ENCODE measurements around the gene ZNF777. TPM values are rescaled to one million over a fixed set of nuclear protein-coding genes. Genes with fewer than 3 reads are reported as not detected.

The ZNF777 gene
- total RNA-seq, 1 donor from 2014 or later: 8.6 TPM

DNA sequence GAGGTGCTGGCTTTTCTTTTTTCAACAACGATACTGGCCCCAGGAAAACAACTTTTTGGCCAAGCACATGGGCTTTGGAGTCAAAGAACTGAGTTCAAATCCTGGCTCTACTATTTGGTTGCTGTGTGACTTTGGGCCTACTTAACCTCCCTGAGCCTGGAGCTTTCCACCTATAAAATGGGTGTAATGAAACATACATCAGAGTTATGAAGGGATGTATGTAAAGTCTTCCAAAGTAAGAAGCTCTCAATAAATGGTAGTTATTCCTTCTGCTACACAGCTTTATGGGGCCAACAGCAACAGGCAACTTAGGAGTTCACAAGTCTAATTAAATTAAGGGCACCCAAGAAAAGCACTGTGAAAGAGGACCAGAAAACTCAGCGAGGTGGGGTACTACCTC lies 33.0 kb downstream of the ZNF777 start:
- H3K4me3 ChIP-seq: no peak overlapping the region
- no peaks in the 10 kb centered on the region for H3K9me3 ChIP-seq
- TF ChIP-seq, protein P1, sequence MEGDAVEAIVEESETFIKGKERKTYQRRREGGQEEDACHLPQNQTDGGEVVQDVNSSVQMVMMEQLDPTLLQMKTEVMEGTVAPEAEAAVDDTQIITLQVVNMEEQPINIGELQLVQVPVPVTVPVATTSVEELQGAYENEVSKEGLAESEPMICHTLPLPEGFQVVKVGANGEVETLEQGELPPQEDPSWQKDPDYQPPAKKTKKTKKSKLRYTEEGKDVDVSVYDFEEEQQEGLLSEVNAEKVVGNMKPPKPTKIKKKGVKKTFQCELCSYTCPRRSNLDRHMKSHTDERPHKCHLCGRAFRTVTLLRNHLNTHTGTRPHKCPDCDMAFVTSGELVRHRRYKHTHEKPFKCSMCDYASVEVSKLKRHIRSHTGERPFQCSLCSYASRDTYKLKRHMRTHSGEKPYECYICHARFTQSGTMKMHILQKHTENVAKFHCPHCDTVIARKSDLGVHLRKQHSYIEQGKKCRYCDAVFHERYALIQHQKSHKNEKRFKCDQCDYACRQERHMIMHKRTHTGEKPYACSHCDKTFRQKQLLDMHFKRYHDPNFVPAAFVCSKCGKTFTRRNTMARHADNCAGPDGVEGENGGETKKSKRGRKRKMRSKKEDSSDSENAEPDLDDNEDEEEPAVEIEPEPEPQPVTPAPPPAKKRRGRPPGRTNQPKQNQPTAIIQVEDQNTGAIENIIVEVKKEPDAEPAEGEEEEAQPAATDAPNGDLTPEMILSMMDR (IDR thresholded peaks at IDR 0.05): no peak
- peaks cover 7% of the 10 kb centered on the region for H3K4me1 ChIP-seq
- no peak overlapping the region for H3K27ac ChIP-seq
- DNase-seq (no peak), ATAC-seq (no peak)
- intact Hi-C loops (cut with DNase I): no loop called here
- H3K36me3 ChIP-seq: peaks cover 24% of the 10 kb centered on the region
- H3K27me3 ChIP-seq (ENCODE audit: low read depth): no peaks in the 10 kb centered on the region

DNA sequence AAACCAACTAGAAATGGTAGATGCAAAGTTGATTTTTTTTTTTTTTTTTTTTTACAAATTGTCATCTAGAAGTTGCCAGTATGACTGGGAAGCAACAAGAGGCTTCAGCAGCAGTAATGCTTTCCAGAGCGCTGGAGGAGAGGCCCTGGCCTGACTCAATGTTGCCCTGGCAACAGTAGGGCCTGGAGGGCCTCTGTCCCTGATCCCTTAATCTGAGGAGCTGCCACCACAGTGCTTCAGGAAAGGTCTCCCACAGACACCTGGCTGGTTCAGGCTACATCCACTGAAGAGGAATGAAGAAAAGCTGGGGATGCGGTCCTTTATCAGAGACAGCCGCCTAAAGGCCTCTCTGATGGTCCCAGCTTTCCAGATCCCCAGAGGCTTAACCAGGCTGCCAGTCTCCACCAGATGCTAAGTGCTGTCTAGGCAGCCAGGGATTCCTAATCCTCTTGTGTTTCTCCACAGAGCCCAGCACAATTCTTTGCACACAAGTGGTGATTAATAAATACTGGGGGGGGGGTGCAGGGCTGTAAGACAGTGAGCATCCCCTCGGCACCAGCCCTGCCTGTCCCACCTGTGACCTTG lies 33.7 kb downstream of the ZNF777 start:
- no peaks in the 10 kb centered on the region for H3K27me3 ChIP-seq (ENCODE audit: low read depth)
- no peak for ATAC-seq
- H3K27ac ChIP-seq: no peak overlapping the region
- H3K4me1 ChIP-seq: peaks cover 11% of the 10 kb centered on the region
- H3K9me3 ChIP-seq: no peaks in the 10 kb centered on the region
- TF ChIP-seq, protein P1 (IDR thresholded peaks at IDR 0.05): no peak
- intact Hi-C loops (cut with DNase I): no loop called here
- peaks cover 17% of the 10 kb centered on the region for H3K36me3 ChIP-seq
- DNase-seq: no peak
- H3K4me3 ChIP-seq: no peak overlapping the region

DNA sequence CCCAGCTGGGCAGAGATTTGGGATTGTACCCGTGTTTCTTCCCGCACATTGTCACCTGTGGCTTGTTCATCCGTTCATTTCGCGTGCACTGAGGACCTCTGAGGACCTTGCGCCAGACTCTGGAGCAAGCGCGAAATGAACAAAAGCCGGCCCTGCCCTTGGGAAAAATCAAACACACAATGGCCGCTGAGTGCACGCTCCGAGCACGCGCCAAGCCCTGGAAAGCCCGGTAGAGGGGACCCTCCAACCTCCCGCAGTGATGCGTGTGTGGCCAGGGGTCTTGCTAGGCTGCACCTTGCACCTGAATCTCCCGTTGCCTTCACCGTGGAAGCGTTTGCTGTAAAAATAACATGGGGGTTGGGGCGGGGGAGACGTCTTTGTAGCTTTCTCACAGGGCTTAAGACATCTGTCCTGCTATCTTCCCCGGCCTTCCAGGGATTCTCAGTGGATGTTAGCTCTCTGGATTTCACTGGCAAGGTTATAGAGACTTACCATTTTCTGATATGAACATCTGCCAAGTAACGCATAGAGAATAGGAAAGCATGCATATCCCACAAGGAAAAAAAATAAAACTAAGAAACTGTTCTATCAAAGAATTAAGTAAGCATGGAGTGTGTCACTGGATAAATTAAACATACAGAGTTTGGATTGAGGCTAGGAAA lies 37.3 kb downstream of the ZNF777 start:
- peak overlapping the region; percentile 61 for H3K4me3 ChIP-seq
- peak overlapping the region; percentile 71 for H3K27ac ChIP-seq
- peaks cover 17% of the 10 kb centered on the region for H3K4me1 ChIP-seq
- H3K36me3 ChIP-seq: no peaks in the 10 kb centered on the region
- no peaks in the 10 kb centered on the region for H3K27me3 ChIP-seq (ENCODE audit: low read depth)
- DNase-seq: no peak
- intact Hi-C loops (cut with DNase I): no loop called here
- no peaks in the 10 kb centered on the region for H3K9me3 ChIP-seq
- TF ChIP-seq, protein P1 (IDR thresholded peaks at IDR 0.05): no peak
- ATAC-seq: peak; percentile 29 to 41

DNA sequence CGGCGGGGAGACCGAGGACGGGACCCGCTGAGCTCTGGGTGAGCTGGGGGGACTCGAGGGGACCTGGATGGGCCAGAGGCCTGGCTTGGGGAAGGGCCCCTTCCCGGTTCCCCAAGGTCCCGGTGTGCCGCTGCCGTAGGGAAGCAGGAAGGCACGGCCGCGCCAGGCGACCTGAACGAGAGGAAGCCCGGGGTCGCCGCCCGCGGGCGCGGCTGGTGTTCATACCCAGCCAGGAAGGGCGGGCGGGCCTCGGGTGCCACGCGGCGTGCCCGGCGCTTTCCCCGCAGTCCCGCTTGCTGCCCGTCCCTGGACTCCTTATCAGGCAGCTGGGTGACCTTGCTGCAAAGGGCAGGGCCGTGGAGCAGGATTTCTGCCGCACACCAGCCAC lies 38.0 kb downstream of the ZNF777 start:
- Histone ChIP-seq H3K4me1 (peaks cover 17% of the 10 kb centered on the region), H3K27ac (peak overlapping the region; percentile 71), H3K4me3 (peak overlapping the region; percentile 61), H3K36me3 (no peaks in the 10 kb centered on the region), H3K9me3 (no peaks in the 10 kb centered on the region), H3K27me3 (ENCODE audit: low read depth) (no peaks in the 10 kb centered on the region)
- peak; percentile 6 to 42 for ATAC-seq
- peak; percentile 61 for DNase-seq
- intact Hi-C loops (cut with DNase I): no loop called here
- TF ChIP-seq, protein P1 (IDR thresholded peaks at IDR 0.05): no peak

DNA sequence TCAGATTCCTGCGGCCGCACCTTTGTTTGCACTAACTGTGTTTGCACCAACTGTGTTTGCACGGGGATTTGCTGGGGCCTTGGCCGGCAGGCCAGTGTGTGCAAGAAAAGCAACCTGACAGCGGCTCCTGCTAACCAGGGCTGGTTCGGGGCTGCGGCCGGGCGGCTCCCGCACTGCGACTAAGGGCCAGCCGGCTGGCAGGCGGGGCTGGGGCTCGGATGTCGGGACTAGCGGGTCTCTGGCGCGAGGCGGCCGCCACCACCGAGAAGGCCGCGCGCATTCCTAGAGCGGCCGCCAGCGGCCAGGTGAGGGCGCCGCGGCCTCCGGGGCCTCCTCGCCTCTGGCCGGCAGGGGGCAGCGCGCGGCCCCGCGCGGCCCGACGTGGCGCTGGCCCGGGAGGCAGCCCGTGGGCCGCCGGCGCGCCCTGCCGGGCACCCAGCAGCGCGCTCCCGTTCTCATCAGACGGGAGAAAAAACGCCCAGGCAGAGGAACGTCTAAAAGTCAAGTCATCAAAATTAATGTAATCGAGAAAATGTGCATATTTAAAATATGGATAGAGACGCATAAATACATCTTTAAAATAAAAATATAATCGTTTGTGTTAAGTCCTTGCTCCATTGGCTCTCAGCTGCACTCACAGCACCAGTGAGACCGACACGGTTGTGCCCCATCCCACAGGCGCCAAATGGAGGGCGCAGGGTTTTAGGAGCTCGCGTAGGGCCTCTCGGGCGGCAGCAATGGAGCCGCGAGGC lies 38.5 kb downstream of the ZNF777 start:
- DNase-seq: peak; percentile 80
- intact Hi-C loops (cut with DNase I): no loop called here
- peak overlapping the region; percentile 71 for H3K27ac ChIP-seq

More for the DNA sequence above, 38.5 kb downstream of the ZNF777 start:
- Histone ChIP-seq H3K4me1 (peaks cover 17% of the 10 kb centered on the region), H3K4me3 (peak overlapping the region; percentile 61), H3K9me3 (no peaks in the 10 kb centered on the region), H3K36me3 (no peaks in the 10 kb centered on the region), H3K27me3 (ENCODE audit: low read depth) (no peaks in the 10 kb centered on the region)
- TF ChIP-seq, protein P1 (IDR thresholded peaks at IDR 0.05): peak; percentile 58
- ATAC-seq: peak; percentile 97 to 98

All from lower lobe of right lung (tissue), 2 donors.